GM10847 (cell line): ENCODE data around the gene TWIST2.

Source experiments
- POLR2A ChIP-seq: IDR thresholded peaks from 2 replicates; pipeline ENCODE4 v1.6.1; 2011; ENCODE audit not compliant: insufficient read length; ENCODE audit errors: extremely low read depth

TWIST2 gene

DNA sequence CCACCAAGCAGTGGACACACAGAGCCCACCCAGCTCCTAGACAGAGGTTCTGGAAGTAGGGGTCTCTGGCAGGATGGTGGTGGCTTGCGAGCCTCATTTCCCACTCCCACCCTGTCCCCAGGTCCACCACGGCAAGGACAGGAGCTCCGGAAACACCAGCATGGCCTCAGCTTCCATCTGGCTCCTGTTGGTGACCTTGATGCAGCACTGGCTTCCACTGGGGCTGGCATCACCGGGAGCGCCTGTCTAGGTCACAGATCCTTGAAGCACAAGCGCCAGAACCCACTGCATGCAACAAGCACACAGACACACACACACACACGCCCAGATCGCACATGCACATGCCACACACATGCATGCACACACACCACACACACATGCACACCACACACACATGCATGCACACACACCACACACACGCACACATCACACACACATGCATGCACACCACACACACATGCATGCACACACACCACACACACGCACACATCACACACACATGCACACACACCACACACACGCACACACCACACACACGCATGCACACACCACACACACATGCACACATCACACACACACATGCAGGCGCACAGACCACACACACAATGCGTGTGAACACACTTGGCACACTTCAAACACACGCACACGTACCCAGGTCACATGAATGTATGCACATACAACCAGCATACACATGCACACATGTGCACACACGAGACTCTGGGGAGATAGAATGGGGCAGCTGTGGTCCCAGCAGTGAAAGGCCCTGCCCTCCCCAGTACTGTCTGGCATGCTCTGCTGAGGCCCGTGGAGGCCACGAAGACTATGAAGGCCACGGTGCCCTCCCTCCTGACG is 63.7 kb downstream of the TWIST2 start:
- TF ChIP-seq POLR2A, result no peak

DNA sequence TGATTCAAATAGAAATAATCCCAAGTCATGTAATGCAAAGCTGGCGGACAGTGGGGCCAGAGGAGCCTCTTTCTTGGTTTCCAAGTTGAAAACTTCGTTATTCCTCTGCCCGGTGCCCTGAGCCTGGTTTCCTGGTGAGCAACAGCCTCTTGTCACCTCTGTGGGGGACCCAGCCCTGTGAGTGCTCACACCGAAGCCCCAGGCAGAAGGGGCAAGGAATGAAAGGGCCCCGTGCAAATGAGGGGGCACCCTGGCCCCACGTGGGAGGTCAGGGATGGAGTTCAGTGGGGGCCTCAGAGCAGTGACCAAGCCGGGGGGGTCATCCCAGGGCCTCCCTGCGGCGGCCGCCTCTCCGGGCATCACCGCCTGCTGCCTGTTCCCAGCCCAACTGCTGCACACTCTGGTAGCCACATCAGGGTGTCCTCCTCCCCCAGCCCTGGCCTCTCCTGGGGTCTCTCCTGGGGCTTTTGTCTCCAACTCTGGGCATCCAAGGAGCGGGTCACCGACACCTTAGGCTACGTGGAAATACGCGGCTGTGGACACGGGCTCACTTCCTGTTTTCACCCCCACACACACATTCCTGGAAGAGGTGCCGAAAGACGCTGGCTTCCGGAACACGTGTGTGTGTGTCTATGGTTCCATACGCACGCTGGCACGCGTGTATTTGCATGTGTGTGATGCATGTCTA is 64.5 kb downstream of the TWIST2 start:
- no peak for TF ChIP-seq POLR2A

DNA sequence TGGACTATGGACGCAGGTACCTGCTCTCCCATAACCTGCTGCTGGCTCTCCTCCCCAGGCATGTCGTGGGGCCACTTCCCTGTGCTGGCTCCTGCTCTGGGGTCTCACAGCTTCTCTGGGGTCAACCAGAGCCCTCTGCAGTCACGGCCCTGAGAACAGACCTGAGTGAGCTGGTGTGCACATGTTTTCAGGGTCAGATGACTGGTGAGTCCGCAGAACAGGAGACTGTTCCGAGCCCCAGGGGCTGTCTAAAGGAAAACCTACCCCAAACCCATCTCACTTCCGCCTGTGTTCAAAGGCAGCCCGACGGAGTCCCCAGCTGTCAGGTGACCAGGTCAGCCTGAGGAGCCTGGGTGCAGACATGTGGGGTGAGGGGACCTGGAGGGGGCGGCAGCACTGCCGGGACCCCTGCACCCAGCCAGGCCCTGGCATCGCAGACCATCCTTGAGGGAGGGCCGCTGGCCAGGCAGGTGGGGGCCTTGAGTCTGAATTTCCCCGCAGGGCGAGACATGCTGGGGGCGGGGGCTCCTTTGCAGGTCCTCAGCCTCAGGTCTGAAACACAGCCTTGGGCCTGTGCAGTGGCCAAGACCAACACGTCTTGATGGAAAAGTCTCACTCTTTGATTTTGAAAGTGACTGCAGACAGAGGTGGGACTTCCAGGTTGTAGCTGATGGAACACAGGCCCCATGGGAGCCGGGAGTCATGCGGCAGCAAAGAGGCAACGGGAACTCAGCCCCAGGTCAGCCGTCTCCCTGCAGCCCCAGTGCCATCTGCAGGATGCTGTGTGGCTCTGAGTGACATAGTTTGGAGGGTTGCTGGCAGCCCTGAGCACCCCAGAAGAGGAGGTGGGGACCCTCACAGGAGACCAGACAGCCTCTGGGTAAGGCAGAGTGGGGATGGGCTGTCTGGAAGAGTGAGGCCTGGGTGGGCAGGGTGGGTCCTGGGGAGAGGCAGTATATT is 65.3 kb downstream of the TWIST2 start:
- TF ChIP-seq POLR2A, result no peak

DNA sequence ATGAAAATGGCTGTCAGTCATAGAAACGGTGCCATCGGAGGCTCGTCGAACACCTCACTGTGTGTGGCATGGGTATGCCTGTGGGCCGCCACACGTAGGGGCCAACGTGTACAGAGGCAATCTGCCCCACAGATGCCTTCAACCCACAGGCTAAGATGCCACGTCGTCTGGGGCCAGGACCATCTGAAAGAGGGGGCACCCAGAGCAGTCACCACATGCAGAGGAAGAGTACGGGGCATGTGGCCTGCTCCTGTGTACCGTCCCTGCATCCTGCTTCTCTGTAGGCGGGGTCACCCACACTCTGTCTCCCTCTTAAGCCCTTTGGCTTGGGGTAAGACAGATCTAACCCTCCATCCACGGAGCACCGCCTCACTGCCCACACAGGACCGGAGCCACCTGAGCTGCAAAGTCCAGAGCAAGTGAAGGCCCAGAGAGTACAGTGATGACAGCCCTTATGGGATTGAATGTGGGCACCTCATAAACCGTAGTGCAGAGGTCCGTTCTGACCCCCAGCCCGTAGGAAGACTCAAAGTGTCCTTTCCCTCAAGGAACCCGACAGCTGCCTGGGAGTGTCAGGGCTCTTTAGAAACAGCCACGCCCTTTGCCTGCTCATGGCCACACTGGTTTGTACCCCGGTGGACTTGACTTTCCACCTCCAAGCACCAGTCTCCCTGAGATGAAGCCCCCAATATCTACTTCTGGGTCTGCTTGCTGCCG is 66.2 kb downstream of the TWIST2 start:
- TF ChIP-seq POLR2A, result no peak

DNA sequence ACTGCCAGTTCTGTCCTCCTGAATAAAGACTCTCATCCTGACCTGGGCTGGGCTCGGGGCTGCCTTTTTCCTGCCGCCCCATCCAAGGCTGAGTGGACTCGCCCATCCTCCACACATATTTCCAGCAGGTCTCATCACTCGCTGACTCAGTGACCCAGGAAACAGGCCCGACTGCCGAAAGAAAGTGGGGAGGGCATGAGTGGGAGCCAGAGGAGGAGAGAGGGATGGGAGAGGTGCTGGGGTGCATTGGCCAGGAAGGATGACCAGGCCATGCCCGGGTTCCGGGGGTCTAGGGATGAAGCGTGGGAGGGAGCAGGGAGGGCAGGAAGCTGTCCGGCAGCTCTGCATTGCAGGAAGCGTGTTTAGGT is 66.7 kb downstream of the TWIST2 start:
- no peak for TF ChIP-seq POLR2A

- no peak for TF ChIP-seq POLR2A
These were observed 67.3 kb downstream of the TWIST2 start for GRCh38 chr2:238915196-238915595.

- TF ChIP-seq POLR2A, result no peak
These were observed 67.7 kb downstream of the TWIST2 start for GRCh38 chr2:238915596-238915995.

GRCh38 chr2:238916176-238916874 is 68.4 kb downstream of the TWIST2 start:
- TF ChIP-seq POLR2A, result no peak

GRCh38 chr2:238916875-238917590 is 69.1 kb downstream of the TWIST2 start:
- no peak for TF ChIP-seq POLR2A

DNA sequence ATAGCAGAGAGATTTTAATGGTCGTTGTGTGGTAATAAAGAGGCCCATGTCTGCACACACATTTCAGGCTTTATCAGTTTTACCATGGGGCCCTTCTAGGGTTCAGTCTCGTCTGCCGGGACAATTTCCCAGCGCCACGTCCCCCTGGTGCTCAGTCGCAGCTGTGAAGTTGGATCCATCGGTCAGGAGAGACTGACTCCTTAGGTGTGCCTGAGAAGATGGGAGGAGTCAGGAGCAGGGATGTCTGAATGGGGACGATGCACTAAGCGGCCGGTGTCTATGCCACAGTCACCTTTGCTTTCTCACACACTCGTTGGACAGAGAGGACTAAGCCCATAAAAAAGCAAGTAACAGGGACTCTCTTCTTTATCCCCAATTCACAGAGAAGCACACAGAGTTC is 71.4 kb downstream of the TWIST2 start:
- no peak for TF ChIP-seq POLR2A

DNA sequence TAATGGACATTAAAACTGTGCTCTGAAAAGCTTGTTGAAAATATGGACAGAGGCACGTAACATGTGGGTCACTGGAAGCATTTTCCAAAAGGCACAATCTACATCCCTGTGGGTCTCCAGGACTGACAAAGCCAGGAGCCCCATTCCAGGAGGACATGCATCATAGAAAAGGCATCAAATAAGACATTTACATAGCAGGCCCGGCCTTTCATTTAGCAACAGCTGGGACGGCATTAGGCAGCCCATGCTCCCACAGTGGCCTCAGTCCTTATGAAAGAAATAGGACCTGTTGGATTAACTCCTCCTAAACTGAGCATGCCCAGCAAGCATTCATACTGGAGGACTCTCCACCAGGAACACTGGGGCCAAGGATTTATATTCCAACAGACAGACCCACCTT is 72.2 kb downstream of the TWIST2 start:
- TF ChIP-seq POLR2A, result no peak

GRCh38 chr2:238920601-238921001 is 72.7 kb downstream of the TWIST2 start:
- no peak for TF ChIP-seq POLR2A

- TF ChIP-seq POLR2A, result no peak
These were observed 73.4 kb downstream of the TWIST2 start for GRCh38 chr2:238921259-238921658.
